HG03196 (cell line): ENCODE results near the gene ZCCHC17.
A peak's percentile ranks its signal among the peaks of the same experiment; 100 is the strongest.
"Not testable (repeated sequence)": the region's sequence is repeated elsewhere in the genome, so short reads cannot be mapped to it uniquely, and the experiment has no call there.

Source experiments
- ATAC-seq: cut with Tn5 transposase; IDR thresholded peaks from one replicate; pipeline ENCODE4 v1.9.1; 2021; ENCODE audit not compliant: unreplicated experiment

The ZCCHC17 gene, protein sequence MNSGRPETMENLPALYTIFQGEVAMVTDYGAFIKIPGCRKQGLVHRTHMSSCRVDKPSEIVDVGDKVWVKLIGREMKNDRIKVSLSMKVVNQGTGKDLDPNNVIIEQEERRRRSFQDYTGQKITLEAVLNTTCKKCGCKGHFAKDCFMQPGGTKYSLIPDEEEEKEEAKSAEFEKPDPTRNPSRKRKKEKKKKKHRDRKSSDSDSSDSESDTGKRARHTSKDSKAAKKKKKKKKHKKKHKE

DNA sequence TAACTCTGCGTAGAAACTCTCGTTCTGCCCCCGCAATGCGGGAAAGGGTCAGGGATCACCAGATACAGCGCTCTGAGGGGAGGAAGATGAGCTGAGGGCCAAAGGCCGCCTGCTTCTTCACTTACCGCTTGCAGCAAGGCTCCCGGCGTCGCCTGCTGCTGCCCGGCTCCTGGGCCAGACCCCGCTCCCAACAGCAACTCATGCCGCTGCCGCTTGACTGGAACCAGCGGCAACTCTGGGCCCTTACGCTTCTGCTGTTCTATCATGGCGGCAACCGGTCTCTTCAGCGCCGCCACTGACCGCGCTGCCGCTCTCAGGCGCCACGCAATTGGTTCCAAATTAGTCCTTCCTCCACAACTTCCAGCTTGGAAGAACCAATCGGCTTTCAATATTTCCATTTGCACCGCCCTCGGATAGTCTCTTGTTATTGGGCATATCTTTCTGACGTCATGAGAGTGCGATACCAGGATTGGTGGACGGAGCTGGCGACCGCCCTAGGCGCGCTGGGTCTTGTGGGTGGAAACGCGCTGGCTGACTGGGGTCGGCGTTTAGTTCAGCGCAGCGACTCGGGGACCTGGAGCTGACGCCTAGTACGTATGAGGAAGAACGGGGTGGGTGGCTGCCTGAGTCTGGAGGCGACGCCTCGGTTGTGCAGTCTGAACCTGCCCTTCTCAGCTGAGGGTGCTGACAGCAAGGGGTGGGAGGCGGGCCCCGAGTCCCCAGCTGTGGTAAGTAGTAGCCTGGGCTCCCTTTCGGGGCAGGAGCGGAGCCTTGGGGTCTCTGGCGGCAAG is at the start of gene ZCCHC17, which contains the start of gene SNRNP40:
ZCCHC17 (plus strand) TSS at position 547 of the 791 bp plus-strand sequence. CDS start 13,067 bp downstream, outside the sequence.
SNRNP40 (minus strand) TSS at position 303 of the 791 bp plus-strand sequence; CDS start at position 266, 37 bp downstream.
- ATAC-seq, result peak; percentile 97

DNA sequence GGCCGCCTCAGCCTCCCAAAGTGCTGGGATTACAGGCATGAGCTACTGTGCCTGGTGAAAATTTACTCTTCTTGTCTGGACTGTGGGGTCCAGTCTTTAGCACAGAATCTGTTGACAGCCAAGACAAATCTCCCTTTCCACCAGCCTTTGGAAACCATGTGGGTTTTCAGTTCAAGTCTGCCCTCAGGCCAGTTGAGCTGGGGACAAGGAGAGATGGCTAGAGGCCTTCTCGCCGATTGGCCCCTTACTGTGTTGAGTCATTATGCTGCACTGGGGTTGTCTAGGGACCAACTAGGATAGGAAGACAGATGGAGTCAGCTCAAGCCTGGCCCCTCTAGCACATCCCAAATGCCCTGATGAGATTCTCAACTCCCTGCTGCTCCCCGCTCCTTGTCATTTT is 48.6 kb upstream of the ZCCHC17 start:
- no peak for ATAC-seq

DNA sequence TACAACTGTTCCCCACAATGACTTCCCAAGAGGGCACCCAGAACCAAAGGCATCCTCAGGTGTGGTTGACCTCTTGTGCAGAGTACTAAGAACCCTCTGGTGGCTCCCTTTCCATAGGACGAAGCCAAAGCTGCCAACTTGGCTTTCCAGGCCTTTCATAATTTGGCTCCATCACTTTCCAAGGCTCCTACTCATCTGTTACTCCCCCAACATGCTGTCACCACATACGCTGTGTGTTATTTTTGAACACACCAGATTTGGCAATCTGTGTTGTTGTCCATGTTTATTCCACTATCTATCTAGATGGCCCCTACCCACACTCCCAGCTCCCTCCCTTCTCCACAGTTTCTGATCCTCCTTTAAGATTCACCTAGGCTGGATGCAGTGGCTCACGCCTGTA is 47.0 kb upstream of the ZCCHC17 start:
- ATAC-seq, result no peak

DNA sequence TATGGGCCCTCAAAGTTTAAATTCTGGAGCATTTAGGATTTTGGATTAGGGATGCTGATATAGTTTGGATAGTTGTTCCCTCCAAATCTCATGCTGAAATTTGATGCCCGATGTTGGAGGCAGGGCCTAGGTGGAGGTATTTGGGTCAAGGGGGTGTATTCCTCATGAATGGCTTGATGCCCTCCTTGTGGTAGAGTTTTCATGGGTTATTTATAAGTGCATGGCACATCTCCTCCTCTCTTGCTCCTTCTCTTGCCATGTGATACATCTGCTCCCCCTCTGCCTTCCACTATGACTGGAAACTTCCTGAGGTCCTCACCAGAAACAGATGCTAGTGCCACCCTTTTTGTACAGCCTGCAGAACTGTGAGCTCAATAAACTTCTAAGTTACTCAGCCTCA is 39.6 kb upstream of the ZCCHC17 start:
- no peak for ATAC-seq

DNA sequence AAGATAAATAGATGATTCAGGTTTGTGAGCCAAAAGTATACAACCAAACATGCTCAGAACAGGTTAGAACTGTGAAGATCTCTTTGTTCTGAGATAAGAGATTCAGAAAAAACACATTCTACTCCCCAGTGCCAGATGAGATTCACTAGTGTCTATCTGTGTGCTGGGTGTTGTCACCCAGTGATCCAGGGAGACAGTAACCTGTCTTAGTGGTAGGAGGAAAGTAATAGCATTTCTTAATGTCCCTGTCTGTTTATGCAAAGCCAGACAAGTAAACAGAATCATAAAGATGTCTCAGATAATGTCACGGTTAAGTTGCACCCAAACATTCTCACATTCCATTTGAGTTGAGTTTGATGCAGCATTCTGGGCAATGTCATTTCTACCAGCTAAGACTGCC is 38.3 kb upstream of the ZCCHC17 start:
- no peak for ATAC-seq

DNA sequence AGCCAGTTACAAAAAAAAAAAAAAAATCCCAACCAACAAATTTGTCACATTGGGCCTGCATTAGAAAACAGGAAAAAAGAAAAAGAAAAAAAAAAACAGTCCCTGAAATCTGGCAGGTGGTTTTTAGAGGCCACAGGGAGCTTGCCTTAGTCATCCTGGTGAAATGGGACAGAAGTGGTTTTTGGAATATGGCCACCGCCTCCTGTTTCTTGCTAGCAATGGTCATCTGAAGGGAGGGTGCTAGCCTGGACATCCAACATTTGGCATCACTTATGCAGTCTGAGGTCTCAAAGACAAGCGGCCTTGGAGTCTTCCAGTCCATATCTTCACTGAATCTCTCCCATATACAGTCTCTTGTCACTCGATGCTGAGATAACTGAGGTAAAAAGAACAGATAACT is 37.1 kb upstream of the ZCCHC17 start:
- no peak for ATAC-seq

DNA sequence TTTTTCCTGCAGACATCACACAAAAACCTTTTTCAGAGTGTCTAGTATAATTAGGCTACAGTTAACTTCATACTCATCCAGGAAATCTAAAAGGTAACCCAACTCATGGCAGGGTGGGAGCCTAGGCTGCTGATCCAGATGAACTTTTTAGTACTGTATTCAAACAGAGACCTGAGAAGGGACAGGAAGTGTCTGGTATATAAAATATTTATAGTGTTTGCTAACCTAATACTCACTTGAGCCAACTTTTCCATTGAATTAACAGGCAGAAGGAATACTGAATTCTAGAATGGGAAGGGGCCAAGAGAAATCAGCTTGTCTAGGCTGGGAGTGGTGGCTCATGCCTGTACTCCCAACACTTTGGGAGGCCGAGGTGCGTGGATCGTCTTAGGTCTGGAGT is 34.9 kb upstream of the ZCCHC17 start:
- no peak for ATAC-seq

DNA sequence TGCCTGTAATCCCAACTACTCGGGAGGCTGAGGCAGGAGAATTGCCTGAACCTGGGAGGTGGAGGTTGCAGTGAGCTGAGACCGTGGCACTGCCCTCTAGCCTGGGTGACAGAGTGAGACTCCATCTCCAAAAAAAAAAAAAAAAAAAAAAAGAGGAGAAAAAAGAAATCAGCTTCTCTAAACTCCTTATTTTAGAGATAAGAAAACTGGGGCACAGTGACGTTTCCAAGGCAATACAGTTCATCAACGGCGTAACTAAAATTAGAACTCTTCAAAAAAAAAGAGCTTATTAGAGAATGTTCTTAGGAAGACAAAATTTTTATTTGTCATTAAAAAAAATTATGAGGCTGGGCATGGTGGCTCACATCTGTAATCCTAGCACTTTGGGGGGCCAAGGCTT is 34.4 kb upstream of the ZCCHC17 start:
- not testable (repeated sequence) for ATAC-seq

DNA sequence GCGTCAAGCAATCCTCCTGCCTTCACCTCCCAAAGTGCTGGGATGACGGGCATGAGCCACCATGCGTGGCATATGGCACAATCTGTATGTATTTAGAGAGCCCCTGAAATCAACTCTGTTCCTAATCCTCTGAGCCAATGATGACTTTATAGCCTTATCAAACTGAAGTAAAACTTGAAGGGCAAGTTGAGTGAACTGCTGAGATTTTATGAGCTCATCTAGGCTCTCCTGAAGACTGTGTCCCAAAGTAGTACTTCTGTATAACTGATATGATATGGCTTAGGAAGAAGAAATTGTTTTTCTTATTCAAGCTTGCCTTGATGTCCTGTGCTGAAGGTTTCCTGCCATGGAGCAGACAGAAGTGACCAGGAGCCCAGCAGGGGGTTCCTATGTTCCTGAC is 33.4 kb upstream of the ZCCHC17 start:
- ATAC-seq, result no peak

DNA sequence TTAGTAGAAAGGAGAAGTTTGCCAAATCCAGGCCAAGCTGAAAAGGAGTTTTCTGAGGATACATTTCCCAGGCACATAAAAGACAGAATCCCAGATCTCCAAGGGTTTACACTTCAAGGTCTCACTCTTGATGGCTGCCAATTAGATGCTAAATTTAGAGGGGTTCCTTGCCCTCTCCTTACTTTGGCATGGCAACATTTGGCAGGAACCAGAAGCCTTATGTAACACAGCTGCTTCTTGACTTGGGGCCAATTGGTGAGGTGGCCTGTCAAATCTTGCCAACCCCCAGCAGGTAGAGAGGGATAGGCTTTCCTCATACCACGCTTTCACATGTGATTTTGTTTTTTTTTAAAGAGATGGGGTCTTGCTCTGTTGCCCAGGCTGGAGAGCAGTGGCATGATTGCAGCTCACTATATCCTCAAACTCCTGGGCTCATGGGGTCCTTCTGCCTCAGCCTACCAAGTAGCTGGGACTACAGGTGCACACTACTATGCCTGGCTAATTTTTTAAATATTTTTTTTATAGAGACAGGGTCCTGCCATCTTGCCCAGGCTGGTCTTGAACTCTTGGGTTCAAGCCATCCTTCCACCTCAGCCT is 31.9 kb upstream of the ZCCHC17 start:
- ATAC-seq, result no peak

DNA sequence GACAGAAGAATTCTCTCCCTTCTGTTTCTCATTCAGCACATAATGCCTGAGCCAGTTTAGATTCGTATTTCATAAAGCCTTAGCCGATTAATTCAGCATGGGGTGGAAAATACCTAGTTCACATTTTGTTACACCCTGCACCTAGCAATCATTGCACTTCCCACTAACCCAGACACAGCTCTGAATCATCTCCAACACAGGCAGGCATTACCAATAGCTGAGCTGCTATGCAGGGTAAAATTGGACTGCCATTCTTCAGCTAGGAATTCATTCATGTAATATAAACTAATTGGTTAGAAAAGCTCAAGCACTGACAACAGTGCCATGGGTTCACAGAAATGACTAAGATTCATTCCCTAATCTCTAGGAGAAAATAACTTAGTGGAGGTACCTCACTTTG is 30.3 kb upstream of the ZCCHC17 start:
- ATAC-seq, result no peak

DNA sequence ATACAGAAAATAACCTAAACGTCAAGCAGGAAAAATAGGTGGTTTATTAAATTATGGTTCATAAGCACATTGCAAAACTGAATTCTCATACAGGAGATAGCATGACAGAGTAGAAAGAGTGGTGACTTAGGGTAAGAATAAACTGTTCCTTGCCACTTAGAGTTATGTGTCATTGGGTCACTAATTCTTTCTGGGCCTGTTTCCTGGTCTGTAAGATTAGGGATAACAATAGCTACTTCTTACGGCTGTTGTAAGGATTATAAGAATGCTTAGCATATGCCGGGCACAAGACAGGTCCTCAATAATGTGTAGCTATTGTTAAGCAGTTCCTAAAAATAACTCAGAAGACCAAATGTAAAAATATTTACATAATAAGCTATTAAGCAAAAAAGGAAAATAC is 24.5 kb upstream of the ZCCHC17 start:
- no peak for ATAC-seq

DNA sequence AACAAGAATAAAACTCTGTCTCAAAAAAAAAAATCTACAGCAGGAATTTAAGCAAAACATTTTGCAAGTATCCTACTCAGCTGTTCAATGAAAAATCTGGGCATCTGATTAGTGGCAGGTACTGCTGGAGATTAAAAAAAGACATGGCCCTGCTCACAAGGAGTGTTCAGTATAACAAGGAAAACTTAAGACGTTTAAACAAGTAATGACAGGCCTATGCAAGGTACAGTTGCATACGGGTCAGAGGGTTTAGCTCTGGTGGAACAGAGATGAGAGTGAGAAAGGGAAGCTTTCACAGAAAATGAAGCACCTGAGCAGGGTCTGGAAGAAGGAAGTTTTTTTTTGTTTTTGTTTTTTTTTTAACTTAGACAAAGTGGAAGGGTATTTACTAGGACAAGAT is 23.2 kb upstream of the ZCCHC17 start:
- no peak for ATAC-seq

DNA sequence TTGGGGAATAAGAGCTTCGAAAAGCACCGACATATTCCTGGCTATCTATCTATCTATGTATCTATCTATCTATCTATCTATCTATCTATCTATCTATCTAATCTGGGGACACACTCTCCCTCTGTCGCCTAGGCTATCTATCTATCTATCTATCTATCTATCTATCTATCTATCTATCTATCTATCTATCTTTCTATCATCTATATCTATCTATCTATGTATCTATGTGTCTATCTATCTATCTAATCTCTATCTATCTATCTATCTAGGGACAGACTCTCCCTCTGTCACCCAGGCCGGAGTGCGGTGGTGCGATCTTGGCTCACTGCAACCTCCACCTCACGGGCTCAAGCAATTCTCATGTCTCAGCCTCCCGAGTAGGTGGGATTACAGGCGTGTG is 14.4 kb upstream of the ZCCHC17 start:
- ATAC-seq, result not testable (repeated sequence)

DNA sequence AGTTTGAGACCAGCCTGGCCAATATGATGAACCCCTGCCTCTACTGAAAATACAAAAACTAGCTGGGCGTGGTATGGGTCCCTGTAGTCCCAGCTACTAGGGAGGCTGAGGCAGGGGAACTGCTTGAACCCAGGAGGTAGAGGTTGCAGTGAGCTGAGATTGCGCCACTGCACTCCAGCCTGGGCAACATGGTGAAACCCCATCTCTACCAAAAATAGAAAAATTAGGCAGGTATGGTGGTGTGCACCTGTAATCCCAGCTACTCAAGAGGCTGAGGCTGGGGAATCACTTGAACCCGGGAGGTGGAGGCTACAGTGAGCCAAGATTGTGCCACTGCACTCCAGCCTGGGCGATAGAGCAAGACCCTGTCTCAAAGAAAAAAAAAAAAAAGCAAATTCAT is 9.0 kb upstream of the ZCCHC17 start:
- not testable (repeated sequence) for ATAC-seq

DNA sequence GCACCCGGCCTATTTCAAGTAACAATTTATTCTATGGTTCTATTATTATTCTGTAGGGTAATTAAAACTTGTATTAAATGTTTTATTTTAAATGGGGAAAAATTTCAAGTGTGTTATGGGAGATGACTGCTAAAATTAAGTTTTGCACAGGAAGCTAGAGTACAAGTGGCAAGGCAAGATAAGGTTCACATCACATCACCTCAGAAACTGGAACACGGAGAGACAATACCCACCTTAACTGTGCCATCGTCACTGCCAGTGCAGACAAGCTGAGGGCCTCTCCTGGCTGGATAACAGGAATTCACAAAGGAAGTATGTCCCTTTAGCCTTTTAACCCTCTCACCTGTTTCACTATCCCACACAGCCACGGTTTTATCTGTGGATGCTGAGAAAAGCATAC is 7.8 kb upstream of the ZCCHC17 start:
- ATAC-seq, result no peak

DNA sequence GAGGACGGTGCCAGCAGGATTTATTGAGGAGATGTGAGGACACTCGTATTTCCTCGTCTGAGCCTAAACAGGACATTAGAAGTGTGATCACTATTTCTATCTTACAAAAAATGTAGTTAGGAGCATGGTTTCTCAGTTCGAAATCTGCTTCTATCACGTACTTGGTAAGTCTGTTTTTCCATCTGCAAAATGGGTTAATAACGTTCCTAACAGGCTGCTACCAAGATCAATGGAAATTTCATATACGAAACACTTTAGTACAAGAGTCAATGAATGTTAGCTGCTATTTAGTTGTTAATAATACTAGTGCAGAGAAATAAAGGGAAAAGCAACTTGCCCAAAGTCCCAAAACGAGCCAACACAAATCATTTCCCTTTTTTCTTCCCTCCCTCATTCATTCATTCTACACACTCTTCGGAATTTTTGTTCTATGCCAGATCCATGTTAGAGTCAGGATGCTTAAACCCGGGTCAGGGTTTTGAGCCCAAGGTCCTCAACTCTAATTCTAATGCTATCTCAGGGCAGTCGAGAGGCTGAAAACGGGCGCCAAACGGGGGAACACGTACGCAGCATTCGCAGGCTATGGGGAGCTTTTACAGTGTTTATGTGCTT is 852 bp upstream of the ZCCHC17 start:
- ATAC-seq, result no peak

DNA sequence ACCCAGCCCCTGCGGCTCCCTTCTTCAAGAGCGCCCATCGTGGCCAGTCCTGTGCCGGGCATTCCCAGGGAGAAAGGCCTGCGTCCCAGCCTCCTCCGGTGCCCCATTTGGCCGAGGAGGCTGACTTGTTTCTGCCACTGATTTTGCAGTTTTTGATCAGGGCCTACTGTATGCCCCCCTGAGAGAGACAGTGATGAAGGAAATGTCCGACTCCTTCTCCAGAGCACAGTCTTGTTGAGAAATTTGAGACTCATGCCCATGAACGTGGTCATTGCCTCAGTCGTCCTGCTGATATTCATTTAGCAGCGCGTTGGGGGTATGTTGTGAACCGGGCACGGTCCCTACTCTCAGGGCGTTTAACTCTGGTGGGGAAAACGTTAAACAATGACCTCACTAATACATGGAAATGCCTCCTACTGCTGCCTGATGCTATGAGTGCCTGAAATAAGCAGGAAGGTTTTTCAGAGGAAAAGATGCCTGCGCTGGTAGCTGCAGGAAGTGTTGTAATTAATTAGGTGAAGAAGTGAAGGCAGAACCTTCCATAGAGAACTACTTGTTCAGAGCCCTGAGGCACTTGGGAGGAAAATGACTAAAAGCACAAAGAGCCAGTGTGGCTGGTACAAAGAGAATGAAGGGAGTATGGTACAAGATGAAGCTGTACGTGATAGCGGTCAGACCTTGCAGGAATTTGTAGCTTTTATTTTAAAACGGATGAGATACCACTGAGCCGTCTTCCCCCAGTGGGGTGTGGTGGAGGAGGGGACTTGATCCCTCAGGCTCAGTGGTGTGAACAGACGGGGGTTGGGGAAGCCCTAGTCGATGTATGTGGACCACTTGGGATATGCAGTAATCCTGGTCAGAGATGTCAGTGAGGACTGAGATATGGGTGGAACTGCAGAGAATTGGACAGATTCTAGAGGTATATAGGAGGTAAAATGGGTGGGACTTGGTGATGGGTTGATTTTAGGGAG is 730 bp downstream of the ZCCHC17 start:
- peak; percentile 18 for ATAC-seq

DNA sequence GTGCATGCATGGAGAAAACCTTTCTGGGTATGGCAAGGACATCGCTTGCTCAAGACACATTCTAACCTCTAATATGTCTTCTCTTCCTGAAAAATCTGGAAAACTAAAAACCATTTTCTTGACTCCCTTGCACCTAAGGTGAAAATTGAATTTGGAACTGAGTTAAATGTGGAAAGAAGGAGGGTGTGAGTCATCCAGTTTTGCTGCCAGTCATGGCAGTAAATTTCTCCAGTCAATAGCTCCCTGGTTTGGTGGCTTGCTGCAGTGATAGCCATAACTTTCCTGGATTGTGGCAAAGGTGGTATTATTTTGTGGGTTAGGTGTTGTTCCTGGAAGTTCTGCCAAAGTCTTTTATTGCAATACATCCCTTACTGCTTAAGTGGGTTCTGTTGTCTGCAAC is 2.5 kb downstream of the ZCCHC17 start:
- ATAC-seq, result no peak

DNA sequence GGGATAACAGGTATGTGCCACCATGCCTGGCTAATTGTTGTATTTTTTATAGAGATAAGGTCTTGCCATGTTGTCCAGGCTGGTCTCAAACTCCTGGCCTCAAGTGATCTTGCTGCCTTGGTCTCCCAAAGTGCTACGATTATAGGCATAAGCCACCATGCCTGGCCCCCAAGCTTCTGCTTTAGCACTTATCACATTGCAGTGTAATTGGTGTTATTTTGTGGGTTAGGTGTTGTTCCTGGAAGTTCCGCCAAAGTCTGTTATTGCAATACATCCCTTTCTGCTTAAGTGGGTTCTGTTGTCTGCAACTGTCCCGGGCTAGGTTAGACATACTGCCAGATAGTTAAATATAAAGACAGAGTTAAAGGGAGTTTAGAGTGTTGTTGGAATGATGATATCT is 3.4 kb downstream of the ZCCHC17 start:
- ATAC-seq, result no peak
